Stimulated activated CD4-positive, alpha-beta T cell treated with anti-CD3 and anti-CD28 coated beads, Interleukin-4, amount 100 ng/mL, for 4 hours (primary cell): Measurements from ENCODE around the gene TRRAP.
"Not testable (repeated sequence)": the region's sequence is repeated elsewhere in the genome, so short reads cannot be mapped to it uniquely, and the experiment has no call there.

Experiments used
- DNase-seq, 2 experiments: peaks; one replicate each; pipeline ENCODE4 v3.0.0-alpha.2; 2020

TRRAP gene

DNA sequence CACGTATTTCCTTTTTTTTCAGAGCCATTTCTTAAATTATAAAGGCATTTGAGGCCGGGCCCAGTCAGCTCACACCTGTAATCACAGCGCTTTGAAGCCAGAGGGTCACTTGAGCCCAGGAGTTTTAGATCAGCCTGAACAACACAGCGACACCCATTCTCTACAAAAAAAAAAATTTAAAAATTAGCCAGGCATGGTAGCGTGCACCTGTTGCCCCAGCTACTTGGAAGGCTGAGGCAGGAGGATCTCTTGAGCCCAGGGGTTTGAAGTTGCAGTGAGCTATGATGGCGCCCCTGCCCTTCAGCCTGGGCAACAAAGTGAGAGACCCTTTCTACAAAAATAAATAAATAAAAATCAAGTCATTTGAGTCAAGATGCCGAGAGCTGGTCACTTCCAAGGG lies 11.6 kb upstream of the TRRAP start:
- DNase-seq, result no peak

DNA sequence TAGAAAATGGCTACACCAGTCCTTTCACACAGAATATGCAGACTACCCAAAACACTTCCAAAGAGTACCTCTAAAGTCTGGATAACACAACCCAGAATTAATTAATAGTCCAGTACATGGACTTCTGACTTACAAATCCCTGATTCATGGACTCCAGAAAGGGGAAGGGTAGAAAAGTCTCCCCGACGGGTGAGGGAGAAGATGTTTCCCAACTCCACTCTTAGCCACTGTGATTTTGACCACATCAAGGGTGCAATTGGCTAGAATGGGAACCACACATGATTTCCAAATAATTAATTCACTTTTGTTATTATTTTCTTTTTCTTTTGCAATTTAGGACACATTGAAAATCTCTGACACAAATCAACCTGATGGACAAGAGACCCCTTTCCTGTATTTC lies 9.9 kb upstream of the TRRAP start:
- DNase-seq, result no peak

DNA sequence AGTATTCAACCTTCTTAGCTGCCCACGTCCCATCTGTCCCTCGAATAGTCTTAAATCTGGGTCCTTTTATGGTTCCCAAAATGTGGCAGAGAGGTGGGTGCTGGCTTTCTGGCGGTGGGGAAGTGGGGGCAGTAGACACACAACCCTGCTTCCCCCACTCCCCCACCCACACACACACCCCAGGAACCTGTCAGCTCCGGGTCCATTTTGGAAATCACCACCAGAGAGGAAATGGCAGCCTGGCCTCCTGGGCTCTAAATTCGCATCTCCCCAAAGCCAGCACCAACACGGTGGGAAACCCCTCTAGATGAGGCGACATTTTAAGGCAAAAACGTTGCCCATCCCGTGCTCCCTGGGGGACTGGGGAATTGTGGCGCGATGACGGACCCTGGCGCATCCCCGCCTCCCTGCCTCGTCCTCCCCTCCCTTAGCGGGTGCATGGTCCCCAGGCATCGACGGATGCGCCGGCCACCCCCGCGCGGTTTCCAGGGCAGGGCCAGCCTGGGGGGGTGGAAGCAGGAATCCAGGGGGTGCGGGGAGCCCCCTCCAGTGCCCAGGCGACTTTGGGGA lies 9.2 kb upstream of the TRRAP start:
- no peak for DNase-seq

DNA sequence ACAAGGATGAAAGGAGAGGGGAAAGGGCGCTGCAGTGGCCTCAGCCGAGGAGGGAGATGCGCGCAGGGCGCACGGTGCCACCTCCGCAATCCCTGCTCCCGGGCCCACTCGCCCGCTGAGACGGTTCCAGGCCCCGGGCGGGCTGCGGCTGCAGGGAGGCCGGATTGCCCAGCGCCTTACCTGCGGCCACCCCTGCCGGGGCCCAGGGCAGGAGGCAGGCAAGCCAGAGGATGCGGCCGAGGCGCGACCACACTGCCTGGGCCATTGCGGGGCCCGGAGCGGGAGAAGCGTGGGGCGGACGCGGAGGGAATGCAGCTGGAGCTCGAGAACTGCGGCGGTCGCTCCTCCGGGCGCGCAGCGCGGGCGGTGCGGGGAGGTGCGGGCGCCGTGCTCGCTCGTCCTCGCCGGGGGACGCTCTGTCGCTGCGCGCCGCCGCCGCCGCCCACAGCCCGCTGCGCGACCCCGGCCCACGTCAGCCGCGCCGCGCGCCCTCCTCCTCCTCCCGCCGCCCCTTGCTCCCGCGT lies 8.7 kb upstream of the TRRAP start, which contains the start of gene TMEM130:
Gene TMEM130, minus strand, starts transcription at position 418 of the 524 bp plus-strand sequence. Its CDS starts 153 bp downstream, at position 265.
- peak in 1 of 2 experiments; percentile 5 for DNase-seq

DNA sequence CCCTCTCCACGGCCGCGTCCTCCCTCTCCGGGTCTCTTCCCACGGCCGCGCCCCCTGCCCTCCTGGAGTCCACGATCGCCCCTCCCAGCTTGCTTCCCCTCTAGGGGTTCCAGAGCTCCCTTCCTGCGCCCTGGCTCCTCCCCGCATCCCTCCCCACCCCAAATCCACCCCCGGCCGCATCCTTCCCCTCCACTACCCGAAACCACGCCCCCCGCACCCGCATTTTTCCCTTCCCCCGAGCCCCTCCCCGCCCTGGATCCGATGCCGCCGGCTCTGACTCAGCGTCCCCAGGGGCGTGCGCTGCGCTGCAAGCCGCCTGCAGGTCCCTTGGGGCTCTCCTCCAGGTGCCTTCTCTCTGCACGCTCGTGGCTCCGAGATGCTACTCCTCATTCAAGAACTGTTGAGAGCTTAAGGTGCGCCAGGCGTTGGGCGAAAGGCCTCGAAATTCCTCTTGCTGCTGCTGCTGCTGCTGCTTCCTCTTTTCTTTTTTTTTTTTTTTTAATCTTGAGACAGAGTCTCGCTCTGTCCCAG lies 8.1 kb upstream of the TRRAP start:
- peak; percentile 78 to 84 for DNase-seq

DNA sequence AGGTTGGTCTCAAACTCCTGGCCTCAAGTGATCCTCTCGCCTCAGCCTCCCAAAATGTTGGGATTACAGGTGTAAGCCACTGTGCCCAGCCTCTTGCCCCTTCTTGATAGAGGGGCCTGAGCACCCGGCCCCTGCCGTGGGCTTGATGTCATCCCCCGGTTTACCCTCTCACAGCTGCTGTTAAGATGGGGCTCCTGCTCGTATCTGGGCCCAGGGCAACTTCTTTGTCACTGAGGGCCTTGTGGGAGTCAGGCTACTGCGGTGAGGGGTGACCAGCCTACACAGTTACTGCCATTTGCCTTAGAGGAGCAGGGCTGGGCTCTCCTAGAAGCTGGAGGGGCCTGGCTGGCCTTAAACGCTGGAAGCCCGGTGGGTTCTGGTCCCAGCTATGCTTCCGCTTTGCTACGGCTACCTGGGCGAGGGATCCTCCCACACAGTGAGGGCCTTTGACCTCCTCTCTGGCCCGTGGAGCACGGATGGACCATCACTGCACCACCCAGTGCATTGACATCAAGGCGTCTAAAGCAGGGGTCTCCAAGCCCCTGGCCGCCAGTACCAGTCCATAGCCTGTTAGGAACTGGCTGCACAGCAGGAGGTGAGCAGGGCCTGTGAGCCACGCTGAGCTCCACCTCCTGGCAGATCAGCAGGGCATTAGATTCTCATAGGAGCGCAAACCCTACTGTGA lies 7.4 kb upstream of the TRRAP start:
- no peak for DNase-seq

DNA sequence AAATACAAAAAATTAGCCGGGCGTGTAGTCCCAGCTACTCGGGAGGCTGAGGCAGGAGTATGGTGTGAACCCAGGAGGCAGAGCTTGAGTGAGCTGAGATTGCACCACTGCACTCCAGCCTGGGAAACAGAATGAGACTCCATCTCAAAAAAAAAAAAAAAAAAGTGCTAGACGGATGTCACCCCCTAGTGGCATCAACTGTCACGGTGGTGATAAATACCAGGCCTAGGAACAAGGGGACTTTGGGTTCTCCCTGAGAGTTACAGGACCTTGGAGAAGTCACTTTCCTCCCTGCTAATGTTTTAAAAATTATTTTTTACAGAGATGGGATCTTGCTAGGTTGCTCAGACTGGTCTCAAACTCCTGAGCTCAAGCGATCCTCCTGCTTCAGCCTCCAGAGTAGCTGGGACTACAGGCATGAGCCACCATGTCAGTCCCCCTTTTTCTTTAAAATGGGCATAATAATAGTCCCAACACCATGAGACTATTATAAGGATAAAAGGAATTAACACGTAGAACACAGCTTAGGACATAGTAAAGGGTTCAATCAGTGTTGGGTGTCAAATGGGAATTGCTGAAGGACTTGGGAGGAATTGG lies 5.9 kb upstream of the TRRAP start:
- no peak for DNase-seq

DNA sequence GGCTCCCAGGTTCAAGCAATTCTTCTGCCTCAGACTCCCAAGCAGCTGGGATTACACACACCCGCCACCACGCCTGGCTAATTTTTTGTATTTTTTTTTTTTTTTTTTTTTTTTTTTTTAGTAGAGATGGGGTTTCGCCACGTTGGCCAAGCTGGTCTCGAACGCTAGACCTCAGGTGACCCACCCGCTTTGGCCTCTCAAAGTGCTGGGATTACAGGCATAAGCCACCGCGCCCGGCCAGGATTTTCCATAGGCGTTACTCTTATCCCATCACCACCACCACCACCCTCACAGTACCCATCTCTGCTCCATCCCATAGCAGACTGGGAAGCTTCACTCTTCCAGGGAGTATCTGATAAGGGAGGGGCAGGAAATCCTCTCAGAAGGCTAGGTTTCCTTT lies 4.7 kb upstream of the TRRAP start:
- DNase-seq, result not testable (repeated sequence)

DNA sequence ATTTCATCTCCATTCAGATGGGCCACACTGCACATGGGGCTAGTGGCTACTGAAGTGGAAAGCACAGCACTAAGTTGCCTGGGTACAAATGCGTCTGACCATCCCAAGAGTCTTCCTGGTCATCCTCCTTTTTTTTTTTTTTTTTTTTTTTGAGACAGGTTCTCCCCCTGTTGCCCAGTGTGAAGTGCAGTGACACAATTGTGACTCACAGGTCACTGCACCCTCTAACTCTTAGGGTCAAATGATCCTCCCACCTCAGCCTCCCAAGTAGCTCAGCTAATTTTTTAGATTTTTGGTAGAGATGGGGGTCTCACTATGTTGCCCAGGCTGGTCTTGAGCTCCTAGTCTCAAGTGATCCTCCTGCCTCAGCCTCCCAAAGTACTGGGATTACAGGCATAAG lies 3.4 kb upstream of the TRRAP start:
- DNase-seq, result no peak

DNA sequence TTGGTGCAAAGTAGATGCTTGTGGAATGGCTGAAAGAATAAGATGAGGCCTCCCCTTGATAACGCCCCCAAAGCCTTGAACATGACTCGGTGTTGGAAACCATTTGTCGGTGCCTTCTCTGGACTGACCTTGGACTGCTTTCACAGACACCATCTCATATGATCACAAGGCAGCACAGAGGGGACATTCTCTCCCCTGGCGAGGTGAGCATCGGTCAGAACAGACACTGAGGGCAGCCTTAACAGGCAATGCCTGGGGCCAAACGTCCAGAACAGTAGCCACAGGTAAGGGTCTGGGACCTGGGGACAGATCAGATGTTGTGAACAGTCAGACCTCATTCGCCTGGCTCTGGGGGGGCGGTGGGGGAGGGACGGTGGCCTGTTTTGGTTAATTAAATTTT lies 2.8 kb upstream of the TRRAP start:
- no peak for DNase-seq

DNA sequence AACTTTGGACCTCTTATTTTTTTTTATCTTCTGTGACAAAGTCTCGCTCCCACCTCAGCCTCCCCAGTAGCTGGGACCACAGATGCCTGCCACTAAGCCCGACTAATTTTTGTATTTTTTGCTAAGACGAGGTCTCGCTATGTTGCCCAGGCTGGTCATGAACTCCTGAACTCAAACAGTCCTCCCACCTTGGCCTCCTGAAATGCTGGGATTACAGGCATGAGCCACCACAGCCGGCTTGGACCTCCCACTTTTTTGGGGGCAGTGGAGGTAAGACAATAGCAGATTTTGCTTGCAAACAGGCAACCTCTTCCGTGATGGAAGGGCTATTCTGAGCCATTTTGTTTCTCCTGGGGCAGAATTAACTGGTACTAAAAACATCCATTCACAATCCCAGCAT lies 1.2 kb upstream of the TRRAP start:
- no peak for DNase-seq

DNA sequence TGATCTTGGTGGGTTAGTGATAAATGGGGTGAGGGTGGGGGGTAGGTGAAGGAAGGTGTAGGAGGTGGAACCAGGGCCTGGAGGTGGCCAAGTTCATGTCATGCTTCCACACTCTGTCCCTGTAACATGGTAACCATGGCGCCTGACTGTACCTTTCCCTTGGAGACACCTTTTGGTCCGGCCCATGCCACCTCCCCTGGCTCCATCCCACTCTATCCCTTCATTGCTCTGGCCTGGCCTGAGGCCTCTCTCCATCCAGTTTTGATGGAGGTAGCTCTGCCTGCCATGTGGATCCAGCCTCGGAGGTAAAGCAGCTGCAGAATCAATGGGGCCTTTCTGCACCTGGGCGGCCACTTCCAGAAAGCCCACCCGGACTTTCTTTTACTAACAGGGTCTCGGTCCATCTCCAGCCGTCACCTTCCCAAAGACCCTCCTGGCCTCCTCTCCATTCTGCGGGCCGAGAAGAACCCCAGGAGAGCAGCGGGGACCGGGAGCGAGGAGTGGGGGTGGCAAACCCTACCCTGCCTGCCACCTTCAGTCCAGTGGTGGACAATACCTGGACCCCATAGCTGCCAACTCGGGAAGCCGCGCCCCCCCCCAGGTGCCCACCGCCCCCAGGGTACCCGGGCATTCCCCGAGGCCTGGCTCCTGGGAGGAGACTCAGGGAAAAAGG lies 504 bp upstream of the TRRAP start:
- no peak for DNase-seq

DNA sequence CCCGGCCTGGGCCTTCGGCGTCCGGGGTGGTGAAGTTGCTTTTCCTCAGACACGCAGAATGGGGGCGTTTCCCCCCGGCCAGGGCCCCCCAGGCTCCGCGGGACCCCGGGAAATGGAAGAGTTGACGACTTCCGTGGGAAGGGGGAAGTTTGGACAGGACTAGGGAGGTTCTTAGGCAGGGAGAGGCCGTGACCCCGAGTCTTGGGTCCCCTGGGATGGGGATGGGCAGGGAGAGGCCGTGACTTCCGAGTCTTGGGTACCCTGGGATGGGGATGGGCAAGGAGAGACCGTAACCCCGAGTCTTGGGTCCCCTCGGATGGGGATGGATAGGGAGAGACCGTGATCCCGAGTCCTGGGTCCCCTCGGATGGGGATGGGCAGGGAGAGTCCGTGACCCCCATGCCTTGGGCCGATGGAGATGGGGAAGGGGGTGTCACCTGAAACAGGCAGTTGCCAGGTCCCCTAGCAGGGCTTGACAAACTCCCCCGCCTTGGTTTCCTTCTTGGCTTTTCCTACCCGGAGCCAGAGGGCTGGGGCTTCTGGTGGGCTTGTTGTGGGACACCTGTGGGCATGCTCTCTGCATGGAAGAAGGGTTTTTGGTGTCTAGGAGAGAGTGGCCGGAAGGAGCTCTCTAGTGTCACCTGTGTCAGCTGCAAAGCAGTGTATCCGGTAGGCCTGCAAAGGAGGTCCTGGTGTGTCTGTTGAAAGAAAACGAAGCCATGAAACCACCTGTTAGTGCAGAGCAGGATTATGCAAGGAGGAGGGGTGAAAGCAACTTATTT lies 1.1 kb downstream of the TRRAP start:
- DNase-seq, result peak; percentile 34 to 60

DNA sequence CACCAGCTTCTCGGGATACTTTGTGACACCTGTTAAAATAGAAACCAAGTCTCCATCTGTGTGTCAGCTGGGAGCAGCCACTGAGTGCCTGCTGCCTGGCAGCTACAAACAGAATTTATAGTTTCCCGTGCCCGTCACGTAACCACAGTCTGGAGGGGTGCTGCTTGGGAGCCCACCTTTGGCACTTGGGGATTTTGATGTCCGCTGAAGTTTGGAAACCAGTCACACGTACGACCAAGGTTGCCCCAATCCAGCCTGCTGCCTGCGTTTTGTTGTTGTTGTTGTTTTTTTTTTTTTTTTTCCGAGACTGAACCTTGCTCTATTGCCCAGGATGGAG lies 1.6 kb downstream of the TRRAP start:
- no peak for DNase-seq

DNA sequence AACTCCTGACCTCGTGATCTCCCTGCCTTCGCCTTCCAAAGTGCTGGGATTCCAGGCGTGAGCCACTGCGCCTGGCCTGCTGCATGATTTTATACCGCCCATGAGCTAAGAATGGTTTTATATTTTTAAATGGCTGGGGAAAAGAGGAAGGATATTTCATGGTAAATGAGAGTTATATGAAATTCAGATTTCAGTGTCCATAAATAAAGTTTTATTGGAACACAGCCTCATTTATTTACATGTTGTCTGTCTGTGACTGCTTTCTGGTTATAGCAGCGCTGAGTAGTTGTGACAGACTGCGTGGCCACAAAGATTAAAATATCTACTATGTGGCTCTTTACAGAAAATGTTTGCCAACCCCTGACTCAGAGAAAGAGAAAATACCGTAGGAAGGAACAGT lies 2.2 kb downstream of the TRRAP start:
- DNase-seq, result no peak

DNA sequence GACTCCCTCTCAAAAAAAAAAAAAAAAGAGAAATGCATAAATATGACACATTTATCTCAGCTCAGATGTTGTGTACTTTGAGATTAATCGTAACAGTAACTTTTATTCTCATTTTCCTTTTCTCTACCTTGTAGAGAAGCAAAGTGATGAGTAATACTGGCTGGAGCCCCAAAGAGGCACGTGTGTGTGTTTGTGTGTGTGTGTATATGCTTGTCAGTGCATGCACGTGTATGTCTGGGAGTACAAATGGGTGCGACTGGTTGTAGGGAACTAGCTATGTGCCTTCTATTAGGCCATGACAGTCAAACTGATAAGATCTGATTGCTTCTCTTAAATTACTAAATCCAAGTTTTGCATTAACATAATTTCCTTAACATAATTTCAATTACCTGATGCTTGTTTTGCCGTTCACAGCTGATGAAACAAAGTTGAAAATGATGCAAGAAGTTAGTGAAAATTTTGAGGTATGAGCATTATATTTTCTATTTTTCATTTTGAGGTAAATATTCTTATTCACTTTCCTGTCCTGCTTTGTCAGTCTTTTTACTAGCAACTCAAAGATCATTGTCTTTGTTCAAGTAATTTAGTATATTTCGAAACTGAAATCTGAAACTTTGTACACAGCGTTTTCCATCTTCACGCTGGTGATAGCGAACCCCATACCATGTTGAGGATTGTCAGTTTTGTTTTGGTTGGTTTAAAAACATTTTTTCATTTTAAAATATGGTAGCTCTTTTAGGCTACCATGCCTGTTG lies 3.4 kb downstream of the TRRAP start:
- no peak for DNase-seq

DNA sequence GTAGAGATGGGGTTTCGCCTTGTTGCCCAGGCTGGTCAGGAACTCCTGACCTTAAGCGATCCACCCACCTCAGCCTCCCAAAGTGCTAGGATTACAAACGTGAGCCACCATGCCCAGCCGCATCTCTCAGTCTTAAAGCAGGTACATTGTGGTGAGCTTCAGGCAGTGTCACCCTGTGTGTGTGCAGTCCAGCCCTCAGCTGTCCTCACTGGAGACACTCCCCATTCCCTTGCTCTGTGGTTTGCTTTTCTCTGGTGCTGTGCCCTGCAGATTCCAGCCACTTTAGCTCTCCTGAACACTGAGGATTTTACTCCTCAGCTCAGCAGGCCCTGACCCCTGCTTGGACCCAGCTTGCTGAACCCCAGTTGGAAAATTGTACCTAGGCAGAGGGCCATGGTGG lies 6.1 kb downstream of the TRRAP start:
- no peak for DNase-seq

DNA sequence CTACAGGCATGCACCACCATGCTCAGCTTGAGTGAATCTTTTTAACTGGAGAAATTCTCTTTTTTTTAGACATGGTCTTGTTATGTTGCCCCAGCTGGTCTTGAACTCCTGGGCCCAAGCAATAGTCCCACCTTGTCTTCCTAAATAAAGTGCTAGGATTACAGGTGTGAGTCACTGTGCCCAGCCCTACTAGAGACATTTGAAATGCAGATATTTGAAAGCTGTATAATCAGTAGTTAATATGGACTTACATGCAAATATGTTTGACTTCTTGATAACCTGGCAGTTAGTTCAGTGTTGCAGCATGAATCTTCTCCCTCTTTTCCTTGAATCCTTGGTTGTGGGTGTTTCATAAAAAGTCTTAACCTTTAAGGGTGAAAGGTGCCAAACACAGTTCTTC lies 8.7 kb downstream of the TRRAP start:
- no peak for DNase-seq

DNA sequence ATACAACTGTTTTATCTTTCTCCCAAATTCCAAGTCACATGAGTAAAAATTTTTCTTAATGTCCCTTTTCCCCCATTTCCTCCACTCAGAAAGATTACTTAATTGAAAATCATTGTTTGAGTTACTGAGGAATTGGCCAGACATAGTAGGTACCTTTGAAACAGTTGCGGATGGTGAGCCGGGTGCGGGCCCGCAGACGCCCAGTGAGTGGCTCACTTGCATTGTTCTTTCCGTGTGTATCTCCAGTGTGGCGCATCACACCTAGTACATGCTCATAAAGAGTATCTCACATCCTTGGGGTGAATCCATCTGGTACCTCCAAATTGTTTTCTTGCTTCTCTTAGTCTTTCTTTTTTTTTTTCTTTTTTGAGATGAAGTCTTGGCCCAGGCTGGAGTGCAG lies 14.3 kb downstream of the TRRAP start:
- DNase-seq, result no peak

DNA sequence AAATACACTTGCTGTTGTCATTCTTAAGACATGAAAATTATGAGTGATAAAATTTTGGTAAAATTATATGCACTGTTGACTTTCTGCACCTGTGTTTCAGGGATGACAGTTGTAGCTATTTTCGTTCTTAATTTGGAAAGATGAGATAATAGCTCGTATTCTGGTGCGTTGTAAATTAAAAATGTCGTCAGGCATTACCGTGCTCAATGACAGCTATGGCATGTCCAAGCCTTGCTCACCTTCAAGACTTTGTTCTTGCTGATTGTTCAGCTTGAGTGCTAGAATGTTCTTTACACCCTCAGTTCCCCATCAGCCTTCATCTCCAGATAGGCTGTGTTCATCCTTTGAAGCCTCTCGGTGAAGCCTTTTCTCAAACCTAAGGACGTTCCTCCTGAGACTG lies 21.5 kb downstream of the TRRAP start:
- no peak for DNase-seq

DNA sequence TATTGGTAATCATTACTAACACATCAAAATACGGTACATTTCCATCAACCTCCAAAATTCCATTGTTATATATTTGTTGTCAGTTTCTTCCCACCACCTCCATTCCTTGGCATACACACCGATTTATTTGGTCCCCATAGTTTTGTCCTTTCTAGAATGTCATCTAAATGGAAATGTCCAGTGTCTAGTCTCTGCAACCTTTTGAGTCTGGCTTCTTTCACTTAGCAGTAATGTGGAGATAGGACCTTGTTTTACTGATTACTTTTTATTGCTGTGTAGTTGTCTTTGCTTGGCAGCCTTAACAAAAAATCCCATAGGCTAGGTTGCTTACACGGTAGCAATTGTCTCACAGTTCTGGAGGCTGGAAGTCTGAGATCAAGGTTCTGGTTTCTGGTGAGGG lies 22.5 kb downstream of the TRRAP start:
- DNase-seq, result no peak

DNA sequence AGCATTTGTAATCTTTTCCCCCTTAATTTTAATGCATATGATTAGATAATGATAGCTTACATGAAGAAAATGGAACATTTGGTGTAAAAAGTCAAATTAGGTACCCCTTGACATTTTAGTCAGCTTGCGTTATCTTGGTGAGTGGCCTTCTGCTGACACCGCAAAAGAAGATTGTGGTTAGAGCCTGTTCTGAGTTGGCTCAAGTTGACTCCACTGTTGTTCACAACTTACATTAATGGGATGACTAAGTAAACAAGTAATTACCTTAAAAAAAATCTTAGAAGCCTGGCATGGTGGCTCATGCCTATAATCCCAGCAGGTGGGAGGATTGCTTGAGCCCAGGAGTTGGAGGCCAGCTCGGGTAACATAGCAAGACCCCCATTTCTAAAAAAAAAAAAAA lies 24.2 kb downstream of the TRRAP start:
- no peak for DNase-seq
